HCEC 1CT (cell line): ENCODE data around the gene PTPN12.
A peak's percentile ranks its signal among the peaks of the same experiment; 100 is the strongest.

Source experiments
- DNase-seq: peaks from one replicate; pipeline ENCODE4 v3.0.0-alpha.2; 2017

Gene PTPN12

GRCh38 chr7:77665161-77665560 is 128.1 kb downstream of the PTPN12 start:
- DNase-seq: no peak

- no peak for DNase-seq
Observed at GRCh38 chr7:77667459-77668086, 130.5 kb downstream of the PTPN12 start.

- DNase-seq: no peak
Observed at GRCh38 chr7:77674878-77675277, 137.8 kb downstream of the PTPN12 start.

- no peak for DNase-seq
Observed at GRCh38 chr7:77679608-77680007, 142.5 kb downstream of the PTPN12 start.

- DNase-seq: peak; percentile 47
Observed at GRCh38 chr7:77680266-77680665, 143.2 kb downstream of the PTPN12 start.

GRCh38 chr7:77684030-77684429 is 146.9 kb downstream of the PTPN12 start:
- no peak for DNase-seq

GRCh38 chr7:77685233-77685632 is 148.1 kb downstream of the PTPN12 start:
- DNase-seq: no peak

GRCh38 chr7:77687100-77687746 is 150.1 kb downstream of the PTPN12 start:
- peak; percentile 61 for DNase-seq

GRCh38 chr7:77687747-77688144 is 150.7 kb downstream of the PTPN12 start:
- no peak for DNase-seq
